GM12891 (cell line): ENCODE measurements around the gene TNRC6A.

Experiments used
- POLR2A ChIP-seq: IDR thresholded peaks from 2 replicates; pipeline ENCODE4 v1.6.1; 2011; ENCODE audit warnings: low read depth, low read length, control low read depth
- POLR2AphosphoS5 ChIP-seq: IDR thresholded peaks from 2 replicates; pipeline ENCODE4 v1.6.1; 2011; ENCODE audit warnings: low read depth, low read length, control low read depth
- TAF1 ChIP-seq: IDR thresholded peaks from 2 replicates; pipeline ENCODE4 v1.6.1; 2011; ENCODE audit warnings: low read depth, low read length, control low read depth

DNA sequence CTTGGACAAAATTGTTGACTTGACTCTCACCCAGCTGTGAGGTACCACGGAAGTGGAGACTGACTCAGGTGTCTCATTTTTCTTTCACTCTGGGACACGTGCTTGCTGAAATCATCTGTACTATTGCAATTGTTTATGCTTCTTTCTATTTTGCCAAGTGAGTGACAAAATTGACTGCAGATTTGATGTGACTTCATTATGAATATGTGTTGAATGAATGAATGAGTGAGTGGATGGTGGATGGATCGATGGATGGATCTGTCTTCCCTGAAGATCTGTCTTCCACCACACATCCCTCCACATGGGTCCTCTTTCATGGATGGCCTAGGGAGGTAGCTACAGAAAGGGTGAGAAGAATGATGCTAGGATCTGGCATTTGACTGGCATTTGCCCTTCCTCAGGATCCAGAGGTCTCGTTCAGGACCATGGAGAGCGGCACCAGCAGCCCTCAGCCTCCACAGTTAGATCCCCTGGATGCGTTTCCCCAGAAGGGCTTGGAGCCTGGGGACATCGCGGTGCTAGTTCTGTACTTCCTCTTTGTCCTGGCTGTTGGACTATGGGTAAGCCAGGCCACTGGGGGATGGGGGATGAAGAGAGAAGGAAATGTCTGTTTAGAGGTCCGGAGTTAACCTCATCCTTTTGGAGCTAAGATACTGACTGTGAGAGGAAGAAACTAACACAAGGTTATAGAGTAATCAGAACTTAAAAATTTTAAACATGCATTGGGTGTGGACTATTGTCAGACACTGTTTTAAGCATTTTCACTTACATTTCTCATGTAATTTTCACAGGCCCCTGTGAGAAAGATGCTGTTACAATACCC is 129.0 kb downstream of the TNRC6A start:
- TF ChIP-seq POLR2A, result no peak
- TF ChIP-seq POLR2AphosphoS5, result no peak
- TF ChIP-seq TAF1, result no peak
